Cardiac fibroblast (primary cell): Measurements from ENCODE around the gene VEZF1.
"Not testable (repeated sequence)": the region's sequence is repeated elsewhere in the genome, so short reads cannot be mapped to it uniquely, and the experiment has no call there.

Source experiments
- DNase-seq, 2 donors: peaks; one replicate each; pipeline versions ENCODE4 v3.0.0 to v3.0.0-alpha.2; 2010; ENCODE audit warnings: low read depth in 2 of 2
- H3K4me3 ChIP-seq, 2 donors: replicated peaks in 1 of 2; 1 replicate in 1 of 2; 2 replicates in 1 of 2; pipeline ENCODE4 v1.5.1; 2011; ENCODE audit warnings: low read depth in 2 of 2, low read length in 2 of 2, mild to moderate bottlenecking in 2 of 2, moderate library complexity in 1 of 2
- CTCF ChIP-seq: IDR thresholded peaks from one replicate; pipeline ENCODE4 v1.5.1; 2011; ENCODE audit warnings: low read depth, mild to moderate bottlenecking, low read length, inconsistent platforms

Gene VEZF1

DNA sequence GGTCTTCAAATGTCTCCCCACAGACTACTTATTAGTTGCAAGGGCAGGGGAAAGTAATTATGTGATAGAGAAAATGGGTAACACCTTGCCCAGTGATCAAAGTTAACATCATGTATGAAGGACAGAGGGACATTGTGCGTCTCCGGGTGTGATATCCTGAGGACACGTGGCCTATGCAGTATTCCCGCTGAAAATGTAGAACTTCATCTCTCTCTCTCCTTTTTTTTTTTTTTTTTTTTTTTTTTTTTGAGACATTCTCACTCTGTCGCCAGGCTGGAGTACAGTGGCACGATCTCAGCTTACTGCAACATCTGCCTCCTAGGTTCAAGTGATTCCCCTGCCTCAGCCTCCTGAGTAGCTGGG is 24.9 kb downstream of the VEZF1 start:
- TF ChIP-seq CTCF = no peak
- DNase-seq = no peak
- no peak overlapping the region for H3K4me3 ChIP-seq

DNA sequence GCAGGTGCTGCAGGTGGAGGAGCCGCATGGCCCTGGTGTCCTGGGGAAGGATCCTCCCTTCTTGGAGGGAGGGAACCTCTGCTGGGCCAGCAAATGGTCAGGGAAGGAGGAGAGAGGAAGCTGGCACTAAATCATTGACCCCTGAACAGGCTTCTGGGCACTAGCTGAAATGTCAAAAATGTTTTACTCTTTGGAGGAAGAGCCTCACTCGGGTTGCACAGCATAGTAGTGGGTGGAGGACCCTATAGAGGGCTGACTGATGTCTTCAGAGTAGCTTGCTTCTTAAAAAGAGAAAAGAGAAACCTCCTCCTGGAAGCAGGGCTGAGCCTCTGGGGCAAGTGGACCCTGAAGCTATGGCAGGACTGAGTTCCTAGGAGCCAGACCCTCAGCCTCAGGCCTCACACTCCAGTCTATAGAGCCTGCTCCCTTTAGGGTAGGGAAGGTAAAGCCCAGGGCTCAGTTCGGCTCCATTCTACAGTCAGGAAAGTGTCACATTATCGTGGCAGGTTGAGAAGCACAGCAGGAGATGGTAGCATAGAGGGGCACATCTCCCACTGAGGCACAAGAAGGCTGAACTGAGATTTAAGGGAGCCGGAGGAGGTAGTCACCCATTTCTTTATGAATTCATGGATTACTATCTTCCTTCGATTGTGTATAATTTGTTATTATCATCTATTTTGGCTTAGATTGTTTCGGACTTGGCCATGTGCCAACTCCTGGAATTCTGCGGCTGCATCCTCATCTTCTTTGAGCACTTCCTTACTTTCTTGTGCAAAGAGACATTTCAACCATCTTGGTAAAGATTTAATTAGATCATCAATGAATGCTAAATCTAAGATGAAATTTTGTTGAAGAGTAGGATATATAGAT is 25.5 kb downstream of the VEZF1 start:
- no peak overlapping the region for H3K4me3 ChIP-seq
- TF ChIP-seq CTCF = no peak
- no peak for DNase-seq

DNA sequence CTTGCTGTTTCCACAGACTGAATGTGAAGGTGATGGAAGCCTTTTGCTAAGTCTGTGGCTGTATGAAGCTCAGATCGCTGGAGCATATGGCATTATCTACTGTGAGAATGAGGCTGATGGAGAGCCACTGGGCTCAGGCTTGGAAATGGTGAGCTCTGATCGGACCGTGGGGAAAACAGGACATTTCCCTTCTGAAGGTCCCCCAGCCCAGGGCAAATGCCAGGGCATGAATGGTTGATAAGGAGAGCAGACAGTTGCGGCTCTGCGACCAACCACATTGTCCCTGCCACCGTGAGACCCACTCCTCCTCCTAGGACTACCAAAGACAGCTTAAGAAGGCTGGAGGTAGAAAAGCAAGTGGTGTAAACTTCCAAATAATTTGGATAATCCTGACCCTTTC is 28.1 kb downstream of the VEZF1 start:
- TF ChIP-seq CTCF = no peak
- no peak for DNase-seq
- H3K4me3 ChIP-seq = no peak overlapping the region

GRCh38 chr17:57958391-57958790 is 29.7 kb downstream of the VEZF1 start:
- not testable (repeated sequence) for H3K4me3 ChIP-seq, DNase-seq

DNA sequence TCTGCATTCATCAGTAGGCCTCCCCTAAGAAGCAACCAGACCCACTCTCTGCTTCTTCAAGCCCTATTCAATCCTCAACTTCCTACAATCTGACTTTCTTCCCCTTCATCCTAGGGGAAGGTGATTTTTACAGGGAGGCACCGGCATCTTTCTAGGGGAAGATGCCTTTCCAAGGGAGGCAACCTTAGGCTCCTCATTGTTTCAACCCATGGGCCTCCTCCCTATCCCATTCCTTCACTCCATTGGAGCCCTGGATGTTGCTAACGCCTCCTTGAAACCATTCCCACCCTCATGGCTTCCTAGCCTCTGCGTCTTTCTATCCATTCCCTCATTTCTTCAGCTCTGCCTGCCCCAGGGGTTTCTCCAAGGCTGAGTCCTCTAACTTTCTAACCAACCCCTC is 30.2 kb downstream of the VEZF1 start:
- DNase-seq = no peak
- no peak overlapping the region for H3K4me3 ChIP-seq
- TF ChIP-seq CTCF = no peak

DNA sequence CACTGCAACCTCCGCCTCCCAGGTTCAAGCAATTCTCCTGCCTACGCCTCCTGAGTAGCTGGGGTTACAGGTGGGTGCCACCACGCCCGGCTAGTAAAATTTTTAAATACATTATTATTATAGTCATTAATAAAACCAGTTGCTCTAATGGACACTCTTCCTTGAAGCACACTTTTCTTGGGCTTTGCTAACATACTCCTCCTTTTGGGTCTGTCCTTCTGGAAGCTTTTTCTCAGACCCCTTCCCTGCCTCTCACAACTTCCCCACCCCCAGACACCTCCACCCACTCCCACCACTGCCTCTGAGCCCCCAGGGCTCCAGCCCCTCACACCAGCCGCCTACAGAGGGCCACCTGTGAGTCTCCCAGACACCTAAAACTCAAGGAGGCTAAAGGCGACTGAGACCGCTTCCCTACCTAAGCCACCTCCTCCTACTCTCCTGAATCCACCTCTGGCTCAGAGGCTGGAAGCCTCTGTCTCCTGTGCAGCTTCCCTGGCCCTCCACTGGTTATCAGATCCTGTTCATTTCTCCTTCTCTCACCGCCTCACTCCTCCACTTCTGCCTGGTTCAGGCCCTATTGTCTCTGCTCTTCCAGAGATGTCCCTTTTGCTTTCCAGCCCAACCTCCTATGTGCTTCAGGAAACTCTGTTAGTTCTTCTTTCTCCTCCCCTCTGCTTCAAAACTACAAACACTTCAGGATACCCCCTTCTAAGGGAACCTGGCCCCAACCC is 30.8 kb downstream of the VEZF1 start:
- DNase-seq = no peak
- TF ChIP-seq CTCF = no peak
- H3K4me3 ChIP-seq = no peak overlapping the region

- TF ChIP-seq CTCF = no peak
- no peak for DNase-seq
- H3K4me3 ChIP-seq = no peak overlapping the region
Observed at GRCh38 chr17:57956291-57957119, 31.5 kb downstream of the VEZF1 start.
